AG04449 (cell line): ENCODE measurements around the gene SGF29.
"Not testable (repeated sequence)": the region's sequence is repeated elsewhere in the genome, so short reads cannot be mapped to it uniquely, and the experiment has no call there.

ENCODE experiments used
- CTCF ChIA-PET: fragments of 350-600 bp; formaldehyde crosslinking; extraction: SDS; loops from one replicate; lab custom pipeline; 2021; ENCODE audit warnings: antibody characterized with exemption; lab: Yijun Ruan, JAX
- POLR2A ChIA-PET: fragments of 400-600, 350-600 bp; formaldehyde crosslinking; extraction: SDS; loops from one replicate; lab custom pipeline; 2020; ENCODE audit warnings: antibody characterized with exemption, inconsistent platforms; lab: Yijun Ruan, JAX
- DNase-seq: peaks from one replicate; pipeline ENCODE4 v3.0.0-alpha.2; 2010; ENCODE audit warnings: low read depth, low spot score
- H3K4me3 ChIP-seq: 2 replicates; pipeline ENCODE4 v1.5.1; 2011; ENCODE audit warnings: low read depth, mild to moderate bottlenecking, control low read depth, low read length
- CTCF ChIP-seq: IDR thresholded peaks from one replicate; pipeline ENCODE4 v1.5.1; 2011; ENCODE audit warnings: mild to moderate bottlenecking, moderate library complexity, low read length, control low read depth, inconsistent platforms; ENCODE audit not compliant: insufficient read depth; ENCODE audit errors: missing control alignments

SGF29 gene

GRCh38 chr16:28603381-28604185, 49.9 kb downstream of the SGF29 start:
- no peak for DNase-seq
- CTCF ChIA-PET: interaction anchor here (1.2 kb wide), 1 partner anchor 13 kb away, joined by 3 read pairs; no protein-coding TSS in a partner anchor
- H3K4me3 ChIP-seq: no peak overlapping the region
- TF ChIP-seq CTCF: no peak
- POLR2A ChIA-PET: no interaction called here

GRCh38 chr16:28604186-28604565, 50.5 kb downstream of the SGF29 start:
- no peak overlapping the region for H3K4me3 ChIP-seq
- POLR2A ChIA-PET: interaction anchor here (0.6 kb wide), 1 partner anchor 112 kb away, joined by 3 read pairs; the partner anchor contains the start of gene CLN3
- no peak for TF ChIP-seq CTCF
- no peak for DNase-seq
- CTCF ChIA-PET: no interaction called here

DNA sequence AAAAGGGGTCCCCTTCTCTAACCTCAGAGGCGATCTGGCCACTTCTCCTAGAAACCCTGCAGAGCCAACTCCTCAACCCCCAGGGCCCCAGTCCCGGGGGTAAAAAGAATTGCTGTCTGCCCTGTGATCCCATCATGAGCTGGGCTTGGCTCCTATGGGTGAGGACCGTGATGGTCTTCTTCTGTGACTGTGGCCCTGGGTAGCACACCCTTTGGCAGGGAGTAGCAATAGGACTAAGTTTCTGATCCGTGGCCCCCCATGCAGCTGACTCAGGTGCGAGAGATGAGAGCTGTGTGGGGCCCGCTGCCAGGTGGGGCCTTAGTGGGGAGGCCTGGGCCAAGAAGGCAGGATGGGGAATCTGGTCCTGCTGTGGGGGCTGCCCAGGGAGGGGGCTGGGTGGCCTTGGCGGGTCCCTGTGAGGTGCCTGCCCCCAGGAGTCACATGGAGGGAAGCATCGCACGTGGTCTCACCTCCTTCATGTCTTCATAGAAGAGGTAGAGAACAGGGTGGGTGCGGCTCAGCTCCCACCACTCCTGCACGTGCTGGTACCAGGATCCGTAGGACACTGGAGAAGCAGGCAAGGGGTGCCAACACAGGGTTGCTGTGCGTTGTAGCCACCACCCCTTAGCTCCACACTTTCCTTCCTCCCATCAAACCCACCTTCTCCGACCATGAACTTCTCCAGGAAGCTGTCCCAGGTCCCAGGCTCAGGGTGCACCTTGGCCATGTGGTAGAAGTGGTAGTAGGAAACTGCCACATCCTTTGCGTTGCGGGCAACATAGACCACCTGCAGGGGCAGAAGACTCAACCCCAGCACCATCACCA, 52.8 kb downstream of the SGF29 start:
- ChIA-PET CTCF (no interaction called here), POLR2A (no interaction called here)
- no peak for TF ChIP-seq CTCF
- no peak overlapping the region for H3K4me3 ChIP-seq
- no peak for DNase-seq

DNA sequence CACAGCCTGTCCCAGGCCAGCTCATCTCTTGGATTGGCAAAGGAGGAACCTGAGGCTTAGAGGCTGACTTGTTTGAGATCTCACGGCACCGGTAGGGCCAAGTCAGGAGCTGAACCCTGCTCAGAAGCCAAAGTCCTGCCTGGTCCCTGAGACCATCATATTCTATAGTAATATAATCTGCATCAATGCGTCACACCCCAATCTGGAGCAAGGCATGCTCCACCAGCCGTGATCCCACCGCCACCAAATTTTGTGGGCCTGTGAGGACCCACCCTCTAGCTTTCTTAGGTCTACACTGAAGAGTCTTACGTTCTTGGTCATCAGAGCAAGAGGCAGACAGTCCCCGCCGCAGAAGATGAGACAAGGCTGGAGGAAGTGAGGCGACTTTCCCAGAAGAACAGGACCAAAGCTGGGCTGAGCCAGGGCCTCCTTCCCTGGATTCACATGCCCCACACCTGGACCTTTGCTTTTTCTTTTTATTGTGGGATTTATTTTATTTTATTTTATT, 53.5 kb downstream of the SGF29 start:
- no peak for TF ChIP-seq CTCF
- ChIA-PET CTCF (interaction anchor here (1.1 to 1.2 kb wide), 2 partner anchors 11 to 326 kb away, joined by 3 read pairs; no protein-coding TSS in a partner anchor), POLR2A (no interaction called here)
- no peak overlapping the region for H3K4me3 ChIP-seq
- DNase-seq: no peak

- POLR2A ChIA-PET, DNase-seq, H3K4me3 ChIP-seq: not testable (repeated sequence)
- CTCF ChIA-PET: interaction anchor here (1.1 to 1.2 kb wide), 2 partner anchors 10 to 327 kb away, joined by 3 read pairs; no protein-coding TSS in a partner anchor
Measured at GRCh38 chr16:28607681-28608495, 54.2 kb downstream of the SGF29 start.

DNA sequence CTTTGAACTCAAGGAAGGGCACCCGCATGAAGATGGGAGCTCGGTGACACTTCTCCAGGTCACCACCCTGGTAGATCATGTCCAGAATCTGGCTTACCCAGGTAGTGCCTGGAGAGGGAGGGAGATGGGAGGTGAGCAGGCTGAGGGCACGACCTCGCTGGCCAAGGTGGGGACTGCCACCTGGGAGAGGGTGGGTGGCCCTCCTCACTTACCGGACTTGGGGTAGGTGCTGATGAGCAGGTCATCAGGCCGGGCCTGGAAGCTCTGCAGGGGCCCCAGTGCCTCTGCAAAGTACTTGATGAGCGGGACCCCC, 54.7 kb downstream of the SGF29 start:
- POLR2A ChIA-PET, DNase-seq, H3K4me3 ChIP-seq: not testable (repeated sequence)
- CTCF ChIA-PET: interaction anchor here (1.2 kb wide), 1 partner anchor 327 kb away, joined by 3 read pairs; no protein-coding TSS in a partner anchor

DNA sequence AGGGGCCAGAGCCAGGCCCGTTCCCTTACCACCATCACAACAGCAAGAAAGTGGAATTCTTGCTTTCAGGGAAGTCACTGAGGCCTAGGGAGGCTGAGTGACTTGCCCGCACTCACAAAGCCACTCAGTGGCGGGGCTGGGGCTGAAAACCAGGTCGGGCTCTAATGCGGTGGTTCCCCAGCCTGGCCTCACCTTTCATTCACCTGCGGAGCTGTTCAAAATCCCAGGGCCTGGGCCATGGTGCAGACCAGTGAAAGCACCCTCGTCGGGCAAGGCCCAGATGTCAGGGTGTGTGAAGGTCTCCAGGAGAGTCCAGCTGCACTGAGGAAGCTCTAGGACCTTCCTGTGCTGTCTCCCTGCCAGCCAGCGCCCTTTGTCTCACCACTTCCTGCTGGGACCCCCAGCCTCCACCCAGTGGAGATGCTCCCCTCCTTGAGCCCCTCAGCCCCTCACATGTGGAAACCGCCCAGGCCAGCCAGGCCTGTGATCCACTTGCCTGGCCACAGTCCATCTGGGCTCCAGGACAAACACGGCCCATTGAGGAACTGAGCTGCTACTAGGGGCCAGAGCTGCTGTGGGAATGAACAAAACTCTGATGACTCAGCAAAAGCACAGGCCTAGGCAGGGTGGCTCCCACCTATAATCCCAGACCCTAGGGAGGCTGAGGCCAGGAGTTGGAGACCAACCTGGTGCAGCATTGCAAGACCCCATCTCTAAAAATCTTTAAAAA, 55.3 kb downstream of the SGF29 start:
- CTCF ChIA-PET, DNase-seq, H3K4me3 ChIP-seq, POLR2A ChIA-PET: not testable (repeated sequence)
